Colonic mucosa (tissue), 4 donors: ENCODE results near the gene LY6G6F. TPM values are rescaled to one million over a fixed set of nuclear protein-coding genes. Genes with fewer than 3 reads are reported as not detected.
"Not testable (repeated sequence)": the region's sequence is repeated elsewhere in the genome, so short reads cannot be mapped to it uniquely, and the experiment has no call there.

ENCODE experiments used
- DNase-seq: peaks from one replicate; pipeline ENCODE4 v3.0.0-alpha.2; 2020
- H3K27ac ChIP-seq: fragments of 200-600 bp; one replicate; pipeline ENCODE4 v1.8.0; 2021
- H3K27me3 ChIP-seq: fragments of 200-600 bp; one replicate; pipeline ENCODE4 v1.8.0; 2021
- H3K36me3 ChIP-seq: fragments of 200-600 bp; one replicate; pipeline ENCODE4 v1.8.0; 2021
- H3K4me1 ChIP-seq: fragments of 200-600 bp; one replicate; pipeline ENCODE4 v1.8.0; 2021; ENCODE audit warnings: mild to moderate bottlenecking
- H3K4me3 ChIP-seq: fragments of 200-600 bp; one replicate; pipeline ENCODE4 v1.8.0; 2021
- H3K9ac ChIP-seq, 2 donors: one replicate each; pipeline ENCODE4 v1.7.0; 2013; ENCODE audit warnings: control low read depth in 2 of 2, low read depth in 2 of 2, low read length in 2 of 2
- H3K9me3 ChIP-seq: fragments of 200-600 bp; one replicate; pipeline ENCODE4 v1.8.0; 2021
- CTCF ChIP-seq: fragments of 200-600 bp; IDR thresholded peaks from one replicate; pipeline ENCODE4 v1.8.0; 2022; ENCODE audit warnings: antibody characterized with exemption, mild to moderate bottlenecking
- intact Hi-C: fragments of 100-400 bp; cut with DNase I; formaldehyde crosslinking; loops from one replicate; pipeline ENCODE4 v1.14.1; 2022
- total RNA-seq, 2 donors: library from RNA; stranded (reverse); fragmentation: NEBNext Ultra II Directional in 1 of 2; extraction: Animal tissue kit (Norgen Biotek cat#: 25700) in 1 of 2; gene quantifications; one replicate each; pipeline ENCODE4 v1.2.1, GENCODE V29; 2021
- donor health status: healthy.
- donor health status: DM: no; HTN: no; CAD: no.
- donor health status: DM: no; HTN: no; CAD: no.

Gene LY6G6F
- total RNA-seq, 2 donors from 2014 or later, result not detected

GRCh38 chr6:31702405-31702818 lies 4.3 kb upstream of the LY6G6F start:
- intact Hi-C loops, result loop anchor here (5.0 kb wide), 1 partner anchor 35 kb away; the partner anchor contains the start of gene CLIC1
- no peaks in the 10 kb centered on the region for H3K9me3 ChIP-seq
- no peak for DNase-seq
- no peak for TF ChIP-seq CTCF
- H3K27me3 ChIP-seq, result no peaks in the 10 kb centered on the region
- H3K4me3 ChIP-seq, result peak overlapping the region; percentile 48
- H3K9ac ChIP-seq, result peak overlapping the region; percentile 91 to 99
- peak overlapping the region; percentile 95 for H3K27ac ChIP-seq
- H3K4me1 ChIP-seq, result peaks cover 12% of the 10 kb centered on the region
- no peaks in the 10 kb centered on the region for H3K36me3 ChIP-seq

- peak within 1 kb of the TSS; percentile 95 for H3K27ac ChIP-seq
- intact Hi-C loops, result loop anchor here (5.0 kb wide), 1 partner anchor 34 kb away; the partner anchor contains the start of gene CLIC1
- peak within 1 kb of the TSS; percentile 48 for H3K4me3 ChIP-seq
- H3K9me3 ChIP-seq, result no peaks in the 10 kb centered on the region
- H3K27me3 ChIP-seq, result no peaks in the 10 kb centered on the region
- no peak for TF ChIP-seq CTCF
- H3K9ac ChIP-seq, result peak within 1 kb of the TSS; percentile 91 to 99
- peaks cover 12% of the 10 kb centered on the region for H3K4me1 ChIP-seq
- H3K36me3 ChIP-seq, result no peaks in the 10 kb centered on the region
- peak; percentile 99 for DNase-seq
These were observed 3.6 kb upstream of the LY6G6F start, which contains the start of gene ABHD16A for GRCh38 chr6:31702819-31703716. TSS of gene ABHD16A (minus strand) at chr6:31703324. CDS start at chr6:31703281, 43 bp downstream.

- H3K9ac ChIP-seq, result no peak overlapping the region
- no peak overlapping the region for H3K27ac ChIP-seq
- no peaks in the 10 kb centered on the region for H3K36me3 ChIP-seq
- no peak for TF ChIP-seq CTCF
- no peaks in the 10 kb centered on the region for H3K9me3 ChIP-seq
- no peak overlapping the region for H3K4me3 ChIP-seq
- peaks cover 12% of the 10 kb centered on the region for H3K4me1 ChIP-seq
- DNase-seq, result no peak
- intact Hi-C loops, result no loop called here
- H3K27me3 ChIP-seq, result no peaks in the 10 kb centered on the region
These were observed 735 bp upstream of the LY6G6F start for GRCh38 chr6:31705931-31706330.

- no peaks in the 10 kb centered on the region for H3K36me3 ChIP-seq
- H3K9me3 ChIP-seq, result no peaks in the 10 kb centered on the region
- H3K4me1 ChIP-seq, result no peaks in the 10 kb centered on the region
- no peak overlapping the region for H3K9ac ChIP-seq
- DNase-seq, result no peak
- no peak overlapping the region for H3K27ac ChIP-seq
- H3K4me3 ChIP-seq, result no peak overlapping the region
- TF ChIP-seq CTCF, result no peak
- intact Hi-C loops, result no loop called here
- H3K27me3 ChIP-seq, result no peaks in the 10 kb centered on the region
These were observed 1.0 kb downstream of the LY6G6F start for GRCh38 chr6:31707701-31708100.

GRCh38 chr6:31708224-31708623 lies 1.6 kb downstream of the LY6G6F start:
- Histone ChIP-seq H3K27ac (no peak overlapping the region), H3K27me3 (no peaks in the 10 kb centered on the region), H3K9ac (no peak overlapping the region), H3K4me1 (no peaks in the 10 kb centered on the region), H3K9me3 (no peaks in the 10 kb centered on the region), H3K4me3 (no peak overlapping the region), H3K36me3 (no peaks in the 10 kb centered on the region)
- no peak for DNase-seq
- intact Hi-C loops, result no loop called here
- no peak for TF ChIP-seq CTCF

- H3K9ac ChIP-seq, DNase-seq, H3K27ac ChIP-seq, H3K9me3 ChIP-seq, H3K27me3 ChIP-seq, H3K4me1 ChIP-seq, H3K4me3 ChIP-seq, intact Hi-C loops, H3K36me3 ChIP-seq: not testable (repeated sequence)
These were observed 2.5 kb downstream of the LY6G6F start for GRCh38 chr6:31709157-31709556.
